ENCODE data around the gene CRYM.

CRYM gene

GRCh38 chr16:21242756-21243155 is 35.3 kb downstream of the CRYM start:
- DNase-seq: no peak

- no peak for DNase-seq
Observed at GRCh38 chr16:21239646-21240045, 38.4 kb downstream of the CRYM start.

GRCh38 chr16:21236831-21237230 is 41.3 kb downstream of the CRYM start:
- DNase-seq: no peak

GRCh38 chr16:21235199-21235585 is 42.9 kb downstream of the CRYM start:
- no peak for DNase-seq

- no peak for DNase-seq
Observed at GRCh38 chr16:21233521-21234150, 44.5 kb downstream of the CRYM start, which contains the start of gene ANKS4B. Gene ANKS4B (plus strand): TSS chr16:21233699. CDS start chr16:21233738, 39 bp downstream.

- DNase-seq: no peak
Observed at GRCh38 chr16:21233045-21233520, 45.0 kb downstream of the CRYM start.

- DNase-seq: no peak
Observed at GRCh38 chr16:21228361-21228872, 49.7 kb downstream of the CRYM start.

- DNase-seq: no peak
Observed at GRCh38 chr16:21227866-21228265, 50.2 kb downstream of the CRYM start.

- no peak for DNase-seq
Observed at GRCh38 chr16:21226749-21227148, 51.3 kb downstream of the CRYM start.

GRCh38 chr16:21224800-21225199 is 53.3 kb downstream of the CRYM start:
- DNase-seq: no peak

GRCh38 chr16:21223787-21224186 is 54.3 kb downstream of the CRYM start:
- DNase-seq: no peak

GRCh38 chr16:21222495-21223337 is 55.4 kb downstream of the CRYM start:
- DNase-seq: no peak

GRCh38 chr16:21219551-21219950 is 58.5 kb downstream of the CRYM start:
- DNase-seq: no peak

GRCh38 chr16:21218153-21218552 is 59.9 kb downstream of the CRYM start:
- no peak for DNase-seq

- no peak for DNase-seq
Observed at GRCh38 chr16:21217121-21217520, 61.0 kb downstream of the CRYM start.

GRCh38 chr16:21214086-21214485 is 64.0 kb downstream of the CRYM start:
- DNase-seq: no peak

- DNase-seq: no peak
Observed at GRCh38 chr16:21211486-21211885, 66.6 kb downstream of the CRYM start, which contains the start of gene ZP2. Gene ZP2 (minus strand): TSS chr16:21211574. CDS start chr16:21211547, 27 bp downstream.

Data from NCI-H146 (cell line).